ENCODE data around the gene SHMT2. TPM values are rescaled to one million over a fixed set of nuclear protein-coding genes. Genes with fewer than 3 reads are reported as not detected.

SHMT2 gene
- total RNA-seq, 1 donor from 2014 or later: 197 TPM

- Mint-ChIP-seq H3K36me3 (ENCODE audit: low read depth, unreplicated experiment) (peaks cover 24% of the 10 kb centered on the region), H3K27ac (ENCODE audit: unreplicated experiment) (peak overlapping the region; percentile 63), H3K4me1 (ENCODE audit: low read depth, unreplicated experiment) (no peaks in the 10 kb centered on the region), H3K4me3 (ENCODE audit: unreplicated experiment) (no peak overlapping the region), H3K9me3 (ENCODE audit: unreplicated experiment) (no peaks in the 10 kb centered on the region), H3K27me3 (ENCODE audit: low read depth, unreplicated experiment) (no peaks in the 10 kb centered on the region)
- H3K36me3 ChIP-seq (ENCODE audit: insufficient read depth, low read length): peaks cover 28% of the 10 kb centered on the region
- H3K79me2 ChIP-seq (ENCODE audit: insufficient read depth, low read length): no peaks in the 10 kb centered on the region
- H3K4me1 ChIP-seq (ENCODE audit: insufficient read depth, low read length): no peaks in the 10 kb centered on the region
- no peak for DNase-seq (ENCODE audit: low read depth)
- no peak overlapping the region for H2AFZ ChIP-seq (ENCODE audit: low read depth, low read length)
- no peak overlapping the region for H3K27ac ChIP-seq (ENCODE audit: low read depth, low read length)
- no peaks in the 10 kb centered on the region for H3K9me3 ChIP-seq (ENCODE audit: insufficient read depth, low read depth, low read length)
- no peak for FAIRE-seq
- no peaks in the 10 kb centered on the region for H3K27me3 ChIP-seq (ENCODE audit: insufficient read depth, low read length)
- peaks cover 63% of the 10 kb centered on the region for H4K20me1 ChIP-seq (ENCODE audit: insufficient read depth, low read length)
- no peak overlapping the region for H3K4me3 ChIP-seq (ENCODE audit: insufficient read depth, low read depth, low read length)
- no peak overlapping the region for H3K4me2 ChIP-seq (ENCODE audit: low read length)
- H3K9ac ChIP-seq (ENCODE audit: low read length): no peak overlapping the region
- TF ChIP-seq EZH2 (IDR thresholded peaks at IDR 0.05; ENCODE audit: insufficient read depth, low read length) (no peak), CTCF (IDR thresholded peaks at IDR 0.05; ENCODE audit: insufficient read depth, low read depth, low read length) (no peak)
Measured at GRCh38 chr12:57195611-57196371, 33.7 kb upstream of the SHMT2 start.

GRCh38 chr12:57196439-57196838, 33.1 kb upstream of the SHMT2 start:
- Histone ChIP-seq H3K9me3 (ENCODE audit: insufficient read depth, low read depth, low read length) (no peaks in the 10 kb centered on the region), H2AFZ (ENCODE audit: low read depth, low read length) (no peak overlapping the region), H3K9ac (ENCODE audit: low read length) (no peak overlapping the region), H3K4me2 (ENCODE audit: low read length) (no peak overlapping the region), H3K27ac (ENCODE audit: low read depth, low read length) (no peak overlapping the region), H4K20me1 (ENCODE audit: insufficient read depth, low read length) (peaks cover 64% of the 10 kb centered on the region), H3K4me3 (ENCODE audit: insufficient read depth, low read depth, low read length) (no peak overlapping the region), H3K36me3 (ENCODE audit: insufficient read depth, low read length) (peaks cover 31% of the 10 kb centered on the region), H3K27me3 (ENCODE audit: insufficient read depth, low read length) (no peaks in the 10 kb centered on the region), H3K79me2 (ENCODE audit: insufficient read depth, low read length) (no peaks in the 10 kb centered on the region), H3K4me1 (ENCODE audit: insufficient read depth, low read length) (no peaks in the 10 kb centered on the region)
- TF ChIP-seq CTCF (IDR thresholded peaks at IDR 0.05; ENCODE audit: insufficient read depth, low read depth, low read length) (no peak), EZH2 (IDR thresholded peaks at IDR 0.05; ENCODE audit: insufficient read depth, low read length) (no peak)
- H3K4me1 Mint-ChIP-seq (ENCODE audit: low read depth, unreplicated experiment): no peaks in the 10 kb centered on the region
- no peak overlapping the region for H3K4me3 Mint-ChIP-seq (ENCODE audit: unreplicated experiment)
- H3K36me3 Mint-ChIP-seq (ENCODE audit: low read depth, unreplicated experiment): peaks cover 27% of the 10 kb centered on the region
- H3K9me3 Mint-ChIP-seq (ENCODE audit: unreplicated experiment): no peaks in the 10 kb centered on the region
- FAIRE-seq (no peak), DNase-seq (ENCODE audit: low read depth) (no peak)
- no peaks in the 10 kb centered on the region for H3K27me3 Mint-ChIP-seq (ENCODE audit: low read depth, unreplicated experiment)
- H3K27ac Mint-ChIP-seq (ENCODE audit: unreplicated experiment): peak overlapping the region; percentile 63

GRCh38 chr12:57196956-57197355, 32.6 kb upstream of the SHMT2 start:
- H4K20me1 ChIP-seq (ENCODE audit: insufficient read depth, low read length): peaks cover 59% of the 10 kb centered on the region
- no peaks in the 10 kb centered on the region for H3K27me3 ChIP-seq (ENCODE audit: insufficient read depth, low read length)
- no peaks in the 10 kb centered on the region for H3K9me3 ChIP-seq (ENCODE audit: insufficient read depth, low read depth, low read length)
- no peaks in the 10 kb centered on the region for H3K4me1 Mint-ChIP-seq (ENCODE audit: low read depth, unreplicated experiment)
- H3K4me3 Mint-ChIP-seq (ENCODE audit: unreplicated experiment): no peak overlapping the region
- peaks cover 27% of the 10 kb centered on the region for H3K36me3 Mint-ChIP-seq (ENCODE audit: low read depth, unreplicated experiment)
- no peak overlapping the region for H3K27ac Mint-ChIP-seq (ENCODE audit: unreplicated experiment)
- no peaks in the 10 kb centered on the region for H3K4me1 ChIP-seq (ENCODE audit: insufficient read depth, low read length)
- H3K27me3 Mint-ChIP-seq (ENCODE audit: low read depth, unreplicated experiment): no peaks in the 10 kb centered on the region
- H3K9me3 Mint-ChIP-seq (ENCODE audit: unreplicated experiment): no peaks in the 10 kb centered on the region
- peaks cover 26% of the 10 kb centered on the region for H3K36me3 ChIP-seq (ENCODE audit: insufficient read depth, low read length)
- H2AFZ ChIP-seq (ENCODE audit: low read depth, low read length): no peak overlapping the region
- no peaks in the 10 kb centered on the region for H3K79me2 ChIP-seq (ENCODE audit: insufficient read depth, low read length)
- FAIRE-seq (no peak), DNase-seq (ENCODE audit: low read depth) (no peak)
- no peak overlapping the region for H3K9ac ChIP-seq (ENCODE audit: low read length)
- H3K4me3 ChIP-seq (ENCODE audit: insufficient read depth, low read depth, low read length): no peak overlapping the region
- H3K27ac ChIP-seq (ENCODE audit: low read depth, low read length): no peak overlapping the region
- no peak overlapping the region for H3K4me2 ChIP-seq (ENCODE audit: low read length)
- no peak for TF ChIP-seq CTCF (IDR thresholded peaks at IDR 0.05; ENCODE audit: insufficient read depth, low read depth, low read length)
